ENCODE measurements around the gene CEP72. TPM values are rescaled to one million over a fixed set of nuclear protein-coding genes. Genes with fewer than 3 reads are reported as not detected.
"Not testable (repeated sequence)": the region's sequence is repeated elsewhere in the genome, so short reads cannot be mapped to it uniquely, and the experiment has no call there.

The CEP72 gene
- total RNA-seq, 2 donors from 2014 or later = 4.1 to 8.2 TPM

GRCh38 chr5:624951-625230 is 12.8 kb downstream of the CEP72 start:
- intact Hi-C loops (cut with DNase I, micrococcal nuclease) = no loop called here
- ATAC-seq (no peak), DNase-seq (no peak)

GRCh38 chr5:625516-625915 is 13.4 kb downstream of the CEP72 start:
- no peak for DNase-seq
- no peak for ATAC-seq
- intact Hi-C loops (cut with DNase I, micrococcal nuclease) = no loop called here

- ATAC-seq (no peak), DNase-seq (no peak)
- intact Hi-C loops (cut with DNase I, micrococcal nuclease) = no loop called here
Observed at GRCh38 chr5:626850-627249, 14.7 kb downstream of the CEP72 start.

GRCh38 chr5:627840-628239 is 15.7 kb downstream of the CEP72 start:
- intact Hi-C loops (cut with DNase I, micrococcal nuclease) = no loop called here
- no peak for ATAC-seq
- DNase-seq = no peak

GRCh38 chr5:628351-629205 is 16.4 kb downstream of the CEP72 start:
- intact Hi-C loops (cut with DNase I, micrococcal nuclease); ATAC-seq: not testable (repeated sequence)
- peak in 1 of 2 donors; percentile 5 for DNase-seq

- ATAC-seq = no peak
- intact Hi-C loops (cut with DNase I, micrococcal nuclease) = no loop called here
- DNase-seq = no peak
Observed at GRCh38 chr5:633501-633955, 21.4 kb downstream of the CEP72 start.

- intact Hi-C loops (cut with DNase I, micrococcal nuclease) = no loop called here
- no peak for DNase-seq
- no peak for ATAC-seq
Observed at GRCh38 chr5:634191-634590, 22.1 kb downstream of the CEP72 start.

- ATAC-seq = no peak
- DNase-seq = no peak
- intact Hi-C loops (cut with DNase I, micrococcal nuclease) = no loop called here
Observed at GRCh38 chr5:635306-636055, 23.3 kb downstream of the CEP72 start.

GRCh38 chr5:636951-637350 is 24.8 kb downstream of the CEP72 start:
- intact Hi-C loops (cut with DNase I, micrococcal nuclease) = no loop called here
- DNase-seq (no peak), ATAC-seq (no peak)

- intact Hi-C loops (cut with DNase I, micrococcal nuclease) = no loop called here
- DNase-seq (no peak), ATAC-seq (no peak)
Observed at GRCh38 chr5:637581-638450, 25.7 kb downstream of the CEP72 start.

- intact Hi-C loops (cut with DNase I, micrococcal nuclease) = no loop called here
- ATAC-seq (no peak), DNase-seq (no peak)
Observed at GRCh38 chr5:638501-639252, 26.5 kb downstream of the CEP72 start.

- ATAC-seq (no peak), DNase-seq (no peak)
- intact Hi-C loops (cut with DNase I, micrococcal nuclease) = no loop called here
Observed at GRCh38 chr5:639253-639530, 27.1 kb downstream of the CEP72 start.

- intact Hi-C loops (cut with DNase I, micrococcal nuclease) = no loop called here
- ATAC-seq = no peak
- no peak for DNase-seq
Observed at GRCh38 chr5:639584-640213, 27.6 kb downstream of the CEP72 start.

GRCh38 chr5:640461-641330 is 28.6 kb downstream of the CEP72 start:
- DNase-seq = no peak

GRCh38 chr5:641331-641765 is 29.2 kb downstream of the CEP72 start:
- no peak for ATAC-seq
- no peak for DNase-seq
- intact Hi-C loops (cut with DNase I, micrococcal nuclease) = no loop called here

More at GRCh38 chr5:640461-641330, 28.6 kb downstream of the CEP72 start:
- no peak for ATAC-seq
- intact Hi-C loops (cut with DNase I, micrococcal nuclease) = no loop called here

GRCh38 chr5:642481-642880 is 30.3 kb downstream of the CEP72 start:
- no peak for ATAC-seq

GRCh38 chr5:643351-643801 is 31.2 kb downstream of the CEP72 start:
- no peak for DNase-seq
- intact Hi-C loops (cut with DNase I, micrococcal nuclease) = no loop called here
- no peak for ATAC-seq

More at GRCh38 chr5:642481-642880, 30.3 kb downstream of the CEP72 start:
- DNase-seq = no peak
- intact Hi-C loops (cut with DNase I, micrococcal nuclease) = no loop called here
